GM19455 (cell line): ENCODE results near the gene TXNDC5.
"Not testable (repeated sequence)": the region's sequence is repeated elsewhere in the genome, so short reads cannot be mapped to it uniquely, and the experiment has no call there.

ENCODE experiments used
- ATAC-seq: cut with Tn5 transposase; IDR thresholded peaks from one replicate; pipeline ENCODE4 v1.9.1; 2021; ENCODE audit not compliant: unreplicated experiment

TXNDC5 gene

DNA sequence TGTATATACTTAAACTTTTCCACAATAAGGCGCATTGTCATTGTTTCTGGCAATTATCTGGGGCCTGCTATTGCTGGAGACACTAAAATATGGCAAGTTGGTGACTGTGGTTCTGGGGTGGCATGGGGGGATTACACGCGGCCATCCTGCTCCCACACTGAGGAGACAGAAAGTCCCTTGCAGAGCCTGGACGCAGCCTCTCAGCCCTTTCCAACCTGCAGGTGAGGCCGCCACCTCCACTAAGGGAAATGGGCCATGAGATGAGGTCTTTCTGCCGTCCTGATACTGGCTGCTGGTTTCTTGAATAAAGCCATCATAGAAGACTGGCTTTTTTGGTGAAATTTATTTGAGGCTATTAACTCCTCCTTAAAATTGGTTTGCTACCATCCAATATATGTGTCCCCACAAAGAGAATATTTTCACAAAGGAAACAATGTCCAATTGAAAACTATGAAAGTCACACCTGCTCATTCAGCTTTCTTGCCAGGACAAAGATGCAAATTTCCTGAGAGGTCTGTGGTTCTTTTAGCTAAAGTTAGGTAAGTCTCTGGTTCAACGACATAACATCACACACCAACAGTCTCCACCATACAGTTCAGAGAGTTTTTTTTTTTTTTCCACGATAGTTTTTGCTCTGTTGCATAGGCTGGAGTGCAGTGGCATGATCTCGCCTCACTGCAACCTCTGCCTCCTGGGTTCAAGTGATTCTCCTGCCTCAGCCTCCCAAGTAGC, 13.0 kb downstream of the TXNDC5 start:
- no peak for ATAC-seq

DNA sequence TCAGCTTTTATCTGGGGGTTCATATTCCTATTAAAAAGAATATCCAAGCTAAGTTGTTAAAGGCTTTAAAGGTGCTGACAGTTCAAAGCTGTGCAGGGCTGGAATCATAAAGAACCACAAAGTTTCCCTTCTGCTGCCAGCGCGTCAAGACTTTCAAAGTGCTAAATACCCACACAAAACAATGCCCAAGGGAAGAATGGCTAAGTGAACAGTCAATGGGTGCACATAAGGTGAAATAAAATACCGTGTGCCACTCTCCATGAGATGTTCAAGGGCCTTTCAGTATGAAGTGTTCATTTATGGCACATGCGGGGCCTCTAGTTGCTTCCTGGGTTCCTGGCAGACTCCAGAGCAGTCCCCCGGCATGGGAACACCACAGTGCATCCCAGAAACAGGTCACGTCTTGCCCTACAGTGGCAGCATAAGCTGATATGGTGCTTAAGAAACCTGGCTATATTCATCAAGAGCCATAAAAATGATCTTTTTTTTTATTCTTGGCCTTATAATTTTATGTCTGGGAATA, 14.1 kb downstream of the TXNDC5 start:
- ATAC-seq, result no peak

DNA sequence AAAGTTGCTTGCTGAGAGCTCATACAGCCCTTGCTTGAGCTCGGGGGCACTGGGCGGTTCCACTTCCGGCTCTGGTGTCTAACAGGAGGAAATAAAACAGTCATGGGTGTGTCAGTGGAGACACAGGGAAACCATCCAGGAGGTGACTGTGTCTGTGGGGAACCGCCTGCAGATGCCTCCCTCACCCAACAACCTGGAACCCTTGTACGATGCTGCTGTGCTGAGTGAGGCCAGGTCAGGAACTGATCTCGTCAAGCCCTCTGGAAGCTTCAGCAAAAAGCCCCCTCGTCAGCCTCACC, 15.5 kb downstream of the TXNDC5 start:
- ATAC-seq, result no peak

DNA sequence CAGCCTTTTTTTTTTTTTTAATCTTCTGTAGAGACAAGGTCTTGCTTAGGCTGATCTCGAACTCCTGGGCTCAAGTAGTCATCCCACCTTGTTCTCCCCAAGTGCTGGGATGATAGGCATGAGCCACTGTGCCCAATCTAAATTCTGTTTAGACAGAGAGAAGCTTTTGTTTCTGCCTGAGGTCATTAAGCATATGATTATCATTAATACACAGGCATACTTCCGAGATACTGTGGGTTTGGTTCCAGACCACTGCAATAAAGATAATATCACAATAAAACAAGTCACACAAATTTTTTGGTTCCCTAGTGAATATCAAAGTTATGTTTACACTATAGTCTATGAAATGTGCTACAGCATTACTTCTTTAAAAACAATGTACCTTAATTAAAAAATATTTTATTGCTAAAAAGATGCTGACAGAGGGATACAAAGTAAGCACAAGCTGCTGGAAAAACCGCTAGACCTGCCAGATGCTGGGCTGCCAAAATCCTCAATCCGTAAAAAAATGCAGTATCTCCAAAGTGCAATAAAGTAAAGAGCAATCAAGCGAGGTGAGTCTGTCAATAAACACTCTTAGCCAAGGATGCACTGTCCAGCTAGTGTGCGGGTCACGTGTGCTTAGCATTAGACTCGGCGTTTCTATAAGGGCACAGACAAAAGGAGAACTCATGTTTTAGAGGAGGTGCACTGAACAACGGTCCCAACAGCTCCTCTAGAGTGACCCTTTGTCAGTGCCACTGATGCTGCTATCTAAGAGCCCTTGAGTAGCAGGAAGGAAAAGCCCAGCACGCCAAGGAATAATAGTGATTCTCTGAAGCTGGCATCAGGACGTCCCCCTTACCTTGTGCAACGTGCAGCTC, 16.1 kb downstream of the TXNDC5 start:
- no peak for ATAC-seq

DNA sequence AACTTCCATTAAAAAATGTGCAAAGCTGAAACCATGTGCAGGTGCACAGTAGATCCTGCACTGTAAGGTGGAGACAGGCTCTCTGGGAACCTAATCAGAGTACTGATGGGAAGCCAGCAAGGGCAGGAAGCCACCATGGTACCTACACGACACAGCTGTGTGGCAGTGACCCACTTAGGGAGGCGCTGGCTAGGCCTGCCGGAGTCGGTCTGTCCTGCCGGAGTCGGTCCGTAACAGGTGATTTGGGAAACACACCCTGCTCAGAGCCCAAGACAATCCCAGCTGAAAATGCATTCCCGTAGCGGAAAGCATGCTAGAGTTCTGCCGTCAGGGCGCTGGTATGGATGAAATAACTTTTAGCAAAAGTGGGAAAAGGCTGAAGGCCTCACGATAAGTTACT, 17.2 kb downstream of the TXNDC5 start:
- no peak for ATAC-seq

DNA sequence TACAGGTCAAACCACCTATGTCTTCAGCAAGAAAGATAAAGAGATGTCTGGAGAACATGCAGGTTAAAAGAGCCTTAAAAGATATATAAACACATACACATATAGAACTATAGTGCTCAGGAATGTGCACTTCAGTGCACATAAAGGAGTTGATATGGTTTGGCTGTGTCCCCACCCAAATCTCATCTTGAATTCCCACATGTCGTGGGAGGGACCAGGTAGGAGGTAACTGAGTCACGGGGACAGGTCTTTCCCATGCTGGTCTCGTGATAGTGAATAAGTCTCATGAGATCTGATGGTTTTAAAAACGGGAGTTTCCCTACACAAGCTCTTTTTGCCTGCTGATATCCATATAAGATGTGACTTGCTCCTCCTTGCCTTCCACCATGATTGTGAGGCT, 18.2 kb downstream of the TXNDC5 start:
- ATAC-seq, result not testable (repeated sequence)

DNA sequence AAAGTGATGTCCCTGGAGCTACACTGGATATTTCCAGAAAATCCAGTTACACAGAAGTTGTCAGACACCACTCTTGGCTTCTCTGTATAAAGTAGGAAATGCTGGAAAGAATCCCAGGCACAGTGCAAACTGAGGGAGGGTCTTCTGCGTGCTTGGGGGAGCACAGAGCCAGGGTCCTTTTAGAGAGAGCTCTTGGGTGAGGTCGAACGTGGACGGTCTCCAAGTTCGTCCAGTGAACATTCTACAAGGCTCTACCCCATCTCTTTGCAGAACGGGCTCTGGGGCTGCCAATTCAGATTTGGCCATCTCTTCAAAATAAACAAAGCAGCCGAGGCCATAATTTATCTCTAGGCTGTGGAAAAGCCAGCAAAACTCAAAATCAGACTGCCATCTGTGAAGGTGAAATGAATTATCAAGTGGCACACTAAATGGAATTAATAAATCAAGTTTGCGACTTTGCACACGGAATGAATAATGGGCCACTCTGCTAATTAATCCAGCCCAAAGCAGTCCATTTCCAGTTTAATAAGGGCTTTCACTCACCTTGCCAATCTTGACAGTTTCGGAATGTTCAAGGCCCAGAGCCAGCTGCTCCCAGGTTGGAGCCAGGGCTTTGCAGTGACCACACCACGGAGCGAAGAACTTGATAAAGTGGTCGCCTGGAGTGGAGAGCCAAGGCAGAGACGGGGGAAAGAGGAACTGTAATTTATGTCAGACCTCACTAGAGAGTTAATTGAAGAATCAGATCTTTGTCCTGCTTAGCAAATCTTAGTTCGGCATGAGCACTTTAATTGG, 19.3 kb downstream of the TXNDC5 start:
- no peak for ATAC-seq

DNA sequence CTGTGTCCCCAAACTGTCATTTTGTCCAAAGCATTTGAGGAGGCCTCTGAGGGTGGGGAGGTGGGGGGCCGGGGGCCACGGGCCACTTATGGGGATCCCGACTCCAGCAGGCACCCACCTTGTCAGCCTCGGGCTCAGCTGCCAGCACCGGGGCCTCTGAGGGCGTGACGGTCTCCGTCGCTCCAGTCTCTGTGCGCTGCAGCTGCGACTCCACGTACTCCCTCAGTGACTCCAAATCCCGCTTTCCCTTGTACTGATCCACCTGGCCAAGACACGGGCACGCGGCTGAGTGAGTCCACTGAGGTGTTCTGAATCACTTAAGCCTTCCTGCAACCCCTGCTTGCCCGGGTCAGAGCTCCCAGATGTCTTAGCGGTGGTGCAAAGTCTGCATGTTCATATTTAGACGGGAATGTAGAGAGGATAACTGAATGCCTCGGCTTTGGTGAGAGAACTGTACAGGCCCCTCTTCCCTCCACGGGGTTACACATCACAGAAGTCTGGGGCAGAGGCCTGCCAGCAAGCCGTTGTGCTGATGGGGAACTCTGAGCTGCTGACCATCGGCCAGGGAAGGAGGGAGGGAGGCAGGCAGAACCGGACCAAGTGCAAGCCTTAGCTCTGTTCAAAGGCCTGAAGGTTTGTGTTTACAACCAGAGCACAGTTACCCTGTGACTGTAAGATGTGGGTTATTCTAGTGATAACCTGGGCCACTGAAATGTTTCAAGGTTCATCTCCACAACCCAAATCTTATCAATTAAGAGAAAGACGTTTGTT, 21.8 kb downstream of the TXNDC5 start:
- no peak for ATAC-seq

DNA sequence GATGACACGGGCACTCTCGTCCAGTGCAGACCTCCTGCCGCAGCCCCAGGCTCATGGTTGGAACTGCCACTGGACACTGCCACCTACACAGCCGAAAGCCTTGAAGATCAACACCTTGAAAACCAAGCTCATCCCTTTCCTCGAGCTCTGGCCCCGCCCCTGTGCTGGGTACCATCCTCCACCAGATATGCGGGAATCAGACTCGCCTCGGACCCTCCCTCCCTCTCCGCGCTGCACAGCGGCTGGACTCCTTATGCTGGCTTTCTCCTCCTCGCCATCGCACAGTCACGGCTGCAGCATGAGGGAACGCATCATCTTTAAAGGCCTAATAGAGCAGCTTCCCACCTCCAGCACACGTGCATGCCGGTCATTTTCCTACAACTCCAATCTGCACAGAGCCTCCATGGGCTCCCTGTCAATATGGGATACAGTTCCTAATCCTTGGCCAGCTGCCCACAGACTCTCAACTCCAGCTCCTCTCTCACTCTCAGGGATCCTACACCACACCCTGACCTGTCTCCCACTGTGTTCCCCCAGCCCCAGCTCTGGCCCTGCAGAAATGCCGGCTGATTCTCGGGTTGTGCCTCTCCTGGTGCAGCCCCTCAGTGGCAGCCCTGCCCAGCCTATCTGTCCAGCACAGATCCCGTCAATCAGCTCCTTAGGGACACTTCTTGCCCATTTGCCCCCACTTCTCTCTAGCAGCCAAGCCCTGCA, 23.2 kb downstream of the TXNDC5 start:
- ATAC-seq, result no peak

DNA sequence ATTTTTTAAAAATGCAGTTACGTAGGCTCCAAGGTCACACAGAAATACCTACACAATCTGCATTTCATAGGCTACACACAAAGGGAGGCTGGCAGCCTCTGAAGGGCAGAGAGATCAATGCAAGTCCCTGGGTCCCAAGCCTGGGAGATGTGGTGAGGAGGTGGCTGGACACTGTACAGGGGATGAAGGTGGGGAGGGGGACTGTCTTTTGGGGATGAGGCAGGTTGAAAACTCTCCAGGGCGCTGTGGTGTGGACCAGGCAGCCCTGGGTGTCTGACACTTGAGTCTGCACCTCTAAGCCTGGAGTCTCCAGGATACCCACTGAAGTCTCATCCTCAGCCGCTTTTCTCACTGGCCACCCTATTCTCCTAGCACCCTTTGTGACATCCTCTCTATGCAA, 24.5 kb downstream of the TXNDC5 start:
- ATAC-seq, result no peak

DNA sequence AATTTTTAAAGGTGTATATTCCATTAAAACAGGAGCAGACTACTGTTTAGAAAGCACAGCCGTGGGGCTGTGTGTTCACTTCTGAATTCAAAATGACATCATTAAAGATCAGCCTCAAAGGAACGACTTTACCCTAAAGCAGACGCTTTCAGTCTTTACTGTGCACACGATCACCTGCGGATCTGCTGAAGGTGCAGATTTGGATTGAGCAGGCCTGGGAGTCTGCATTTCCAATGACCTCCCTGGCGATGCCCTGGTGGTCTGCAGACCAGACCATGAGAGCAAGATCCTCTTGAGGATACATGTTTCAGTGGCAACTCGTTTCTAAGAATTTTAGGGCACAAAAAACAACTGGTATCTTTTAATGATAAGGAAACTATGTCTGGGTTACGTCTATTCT, 27.2 kb downstream of the TXNDC5 start:
- no peak for ATAC-seq

DNA sequence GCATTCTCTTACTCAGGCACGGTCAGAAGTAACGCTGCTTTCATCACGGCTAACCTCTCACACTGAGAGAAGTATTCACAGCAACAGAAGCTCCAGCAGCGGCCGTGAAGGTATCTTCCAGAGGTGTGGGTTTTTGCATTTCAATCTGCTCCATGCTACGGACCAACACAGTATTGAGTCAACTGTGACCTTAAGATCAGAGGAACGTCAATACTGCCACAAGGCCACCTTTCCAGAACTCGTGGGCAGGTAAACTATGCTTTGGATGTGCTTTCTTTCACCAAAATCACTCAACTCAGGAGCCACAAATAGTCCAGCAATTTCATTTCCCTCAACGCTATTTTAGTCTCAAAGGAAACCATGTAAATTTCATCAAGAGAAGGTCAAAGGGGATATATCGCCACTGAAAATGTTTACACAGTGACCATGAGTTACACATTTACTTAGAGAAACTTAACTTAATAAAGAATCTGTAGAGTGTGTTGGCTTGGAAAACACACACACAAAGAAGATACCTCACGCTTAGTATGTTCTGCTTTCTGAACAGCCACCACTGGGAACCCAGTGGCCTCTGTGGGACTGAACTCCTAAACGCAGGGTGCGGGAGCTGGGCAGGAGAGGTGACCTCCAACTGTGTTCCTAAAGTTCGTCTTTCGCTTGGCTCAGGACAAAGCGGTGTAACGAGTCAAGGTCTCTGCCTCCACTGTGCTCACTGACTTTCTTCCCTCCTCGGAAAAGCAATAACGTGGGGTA, 27.9 kb downstream of the TXNDC5 start:
- ATAC-seq, result no peak

DNA sequence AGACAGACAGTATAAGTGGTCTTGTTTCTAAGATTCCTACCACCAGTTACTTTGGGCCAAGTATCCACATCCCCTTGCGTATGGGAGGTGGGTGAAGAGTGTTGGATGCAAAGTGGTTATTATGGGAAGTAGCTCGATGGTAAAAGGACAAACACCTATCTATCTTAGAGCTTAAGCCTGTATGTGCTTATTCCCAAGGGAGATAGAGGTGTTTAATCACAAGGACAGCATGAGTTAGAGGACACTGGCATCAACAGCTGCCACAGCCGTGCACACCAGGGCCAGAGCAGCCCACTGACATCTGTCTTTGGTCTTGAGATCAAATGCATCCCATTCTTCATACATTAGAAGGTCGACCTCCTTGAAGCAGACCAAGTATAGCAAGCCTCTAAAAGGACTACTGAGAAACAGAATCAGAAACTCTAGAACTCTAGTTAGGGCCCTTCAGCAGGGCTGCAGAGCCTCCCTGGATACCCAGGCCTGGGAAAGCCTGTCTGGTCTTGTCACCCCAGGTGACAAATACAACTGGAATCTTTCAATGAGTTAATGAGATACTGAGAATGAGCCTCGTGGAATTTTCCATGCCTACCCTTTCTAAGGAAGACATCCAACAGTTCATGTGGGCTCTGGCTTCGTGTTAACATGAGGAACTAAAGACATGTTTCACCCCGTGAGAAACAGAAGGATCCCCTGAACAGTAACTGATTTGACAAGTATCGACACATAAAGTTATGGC, 28.7 kb downstream of the TXNDC5 start:
- ATAC-seq, result no peak

DNA sequence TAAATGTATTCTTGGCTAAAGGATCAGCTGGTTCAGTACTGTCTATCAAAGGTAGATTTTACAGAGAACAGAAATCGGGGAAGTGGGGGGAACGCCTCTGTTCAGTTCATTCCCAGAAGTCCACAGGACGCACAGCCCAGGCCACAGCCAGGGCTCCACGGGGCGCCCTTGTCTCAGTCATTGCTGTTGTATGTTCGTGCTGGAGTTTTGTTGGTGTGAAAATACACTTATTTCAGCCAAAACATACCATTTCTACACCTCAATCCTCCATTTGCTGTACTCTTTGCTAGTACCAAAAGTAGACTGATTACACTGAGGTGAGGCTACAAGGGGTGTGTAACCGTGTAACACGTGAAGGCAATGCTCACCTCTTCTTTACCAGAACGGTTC, 29.9 kb downstream of the TXNDC5 start:
- ATAC-seq, result no peak

DNA sequence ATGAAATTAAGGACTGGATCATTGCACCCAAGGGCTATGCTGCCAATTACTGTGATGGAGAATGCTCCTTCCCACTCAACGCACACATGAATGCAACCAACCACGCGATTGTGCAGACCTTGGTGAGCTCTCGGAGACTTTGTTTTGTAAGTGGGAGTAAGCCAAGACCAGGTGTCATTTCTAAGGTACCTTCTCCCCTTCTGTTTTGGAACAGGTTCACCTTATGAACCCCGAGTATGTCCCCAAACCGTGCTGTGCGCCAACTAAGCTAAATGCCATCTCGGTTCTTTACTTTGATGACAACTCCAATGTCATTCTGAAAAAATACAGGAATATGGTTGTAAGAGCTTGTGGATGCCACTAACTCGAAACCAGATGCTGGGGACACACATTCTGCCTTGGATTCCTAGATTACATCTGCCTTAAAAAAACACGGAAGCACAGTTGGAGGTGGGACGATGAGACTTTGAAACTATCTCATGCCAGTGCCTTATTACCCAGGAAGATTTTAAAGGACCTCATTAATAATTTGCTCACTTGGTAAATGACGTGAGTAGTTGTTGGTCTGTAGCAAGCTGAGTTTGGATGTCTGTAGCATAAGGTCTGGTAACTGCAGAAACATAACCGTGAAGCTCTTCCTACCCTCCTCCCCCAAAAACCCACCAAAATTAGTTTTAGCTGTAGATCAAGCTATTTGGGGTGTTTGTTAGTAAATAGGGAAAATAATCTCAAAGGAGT, 30.4 kb downstream of the TXNDC5 start:
- ATAC-seq, result no peak

DNA sequence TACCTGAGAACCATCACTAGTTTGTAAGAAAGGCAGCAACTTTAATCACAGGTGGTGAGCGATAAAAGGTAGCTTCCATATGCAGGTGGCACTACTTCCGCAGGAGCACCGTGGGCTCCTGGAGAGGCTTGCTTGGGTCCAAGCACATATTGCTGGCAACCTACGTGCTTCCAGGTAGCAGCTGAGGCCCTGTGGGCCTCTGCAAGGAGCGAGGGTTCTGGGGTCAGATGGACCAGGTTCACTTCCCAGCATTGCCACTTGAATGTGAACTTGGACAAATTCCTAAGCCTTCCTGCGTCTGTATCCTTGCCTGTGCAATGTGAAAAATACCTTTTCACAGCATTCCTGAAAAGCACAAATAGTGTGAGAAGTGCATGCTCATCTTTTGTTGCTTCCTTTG, 31.0 kb downstream of the TXNDC5 start:
- ATAC-seq, result no peak

DNA sequence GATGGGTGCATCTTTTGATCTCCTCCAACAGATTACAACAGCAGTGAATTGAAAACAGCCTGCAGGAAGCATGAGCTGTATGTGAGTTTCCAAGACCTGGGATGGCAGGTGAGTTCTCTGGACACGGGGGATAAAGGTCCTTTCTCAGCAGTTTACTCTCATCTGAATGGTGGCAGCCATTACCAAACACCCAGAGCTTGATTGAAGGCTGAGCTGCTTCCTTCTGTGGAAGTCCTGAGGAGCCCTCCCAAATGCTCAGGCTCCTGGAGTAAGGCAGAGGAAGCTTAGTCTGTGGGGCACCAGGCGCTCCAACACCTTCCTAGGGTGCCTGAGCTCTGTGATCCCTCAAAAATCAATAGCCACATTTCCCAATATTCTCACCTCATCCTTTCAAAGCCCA, 31.5 kb downstream of the TXNDC5 start:
- ATAC-seq, result no peak

DNA sequence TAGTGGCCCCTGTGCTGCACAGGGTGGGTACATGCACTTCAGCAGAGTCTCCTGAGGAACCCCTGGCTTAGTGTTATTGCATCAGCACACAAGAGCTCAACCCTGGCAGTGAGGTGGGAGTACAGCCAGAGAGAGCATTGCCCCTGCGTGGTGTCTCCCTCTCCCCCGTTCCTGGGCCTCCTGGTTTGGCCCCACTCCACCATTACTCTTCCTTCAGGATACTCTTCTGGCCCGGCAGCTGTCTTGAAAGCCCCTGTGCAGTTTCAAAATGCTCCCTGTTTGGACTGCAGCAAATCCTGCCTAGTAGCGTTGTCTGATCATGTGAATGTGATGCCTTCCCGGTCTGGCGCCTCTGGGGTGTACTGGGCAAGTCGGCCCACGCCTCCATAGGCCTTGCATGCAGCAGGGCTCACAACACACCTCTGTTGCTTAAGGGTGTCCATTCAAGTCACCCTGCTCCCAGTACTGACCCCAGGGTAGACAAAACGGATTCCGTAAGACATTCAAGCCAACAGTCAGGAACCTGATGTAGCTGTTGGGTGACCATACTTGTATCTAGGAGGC, 32.1 kb downstream of the TXNDC5 start:
- no peak for ATAC-seq
